Measurements from ENCODE around the gene HEXA.

- TF ChIP-seq CTCF (IDR thresholded peaks at IDR 0.05) (no peak), CREM (CRISPR knock-in tag; IDR thresholded peaks at IDR 0.05) (no peak), SMAD4 (CRISPR knock-in tag; IDR thresholded peaks at IDR 0.05) (no peak), CBFB (CRISPR knock-in tag; IDR thresholded peaks at IDR 0.05; ENCODE audit: low read depth) (no peak), OVOL2 (CRISPR knock-in tag; IDR thresholded peaks at IDR 0.05; ENCODE audit: borderline replicate concordance) (no peak)
- TF ChIP-seq, protein P1, sequence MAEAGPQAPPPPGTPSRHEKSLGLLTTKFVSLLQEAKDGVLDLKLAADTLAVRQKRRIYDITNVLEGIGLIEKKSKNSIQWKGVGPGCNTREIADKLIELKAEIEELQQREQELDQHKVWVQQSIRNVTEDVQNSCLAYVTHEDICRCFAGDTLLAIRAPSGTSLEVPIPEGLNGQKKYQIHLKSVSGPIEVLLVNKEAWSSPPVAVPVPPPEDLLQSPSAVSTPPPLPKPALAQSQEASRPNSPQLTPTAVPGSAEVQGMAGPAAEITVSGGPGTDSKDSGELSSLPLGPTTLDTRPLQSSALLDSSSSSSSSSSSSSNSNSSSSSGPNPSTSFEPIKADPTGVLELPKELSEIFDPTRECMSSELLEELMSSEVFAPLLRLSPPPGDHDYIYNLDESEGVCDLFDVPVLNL (CRISPR knock-in tag; IDR thresholded peaks at IDR 0.05; ENCODE audit: borderline replicate concordance, low read depth) = no peak
These were observed 72.9 kb downstream of the HEXA start for GRCh38 chr15:72302955-72303354.

Measured in WTC11 (cell line).